MCF 10A (cell line): ENCODE results near the gene FANCC. TPM values are rescaled to one million over a fixed set of nuclear protein-coding genes. Genes with fewer than 3 reads are reported as not detected.

ENCODE experiments used
- BruUV-seq: library from RNA; stranded (reverse); fragments of 400-500 nt; replicated peaks from 2 replicates; lab custom pipeline; 2021; lab: Mats Ljungman, UMichigan
- CTCF ChIA-PET: fragments of 300-600 bp; sonication (Branson Sonifier 250); formaldehyde crosslinking; extraction: SDS; loops from one replicate; lab custom pipeline; 2021; ENCODE audit warnings: antibody characterized with exemption, inconsistent platforms; lab: Yijun Ruan, JAX
- POLR2A ChIA-PET: fragments of 300-600, 350-650 bp; sonication (Branson Sonifier 250); formaldehyde crosslinking; extraction: SDS; loops from one replicate; lab custom pipeline; 2020; ENCODE audit warnings: antibody characterized with exemption, inconsistent platforms; lab: Yijun Ruan, JAX
- DNase-seq: peaks from one replicate; pipeline ENCODE4 v3.0.0-alpha.2; 2018; ENCODE audit not compliant: unreplicated experiment
- H3K27ac Mint-ChIP-seq: one replicate; pipeline ENCODE4 v1.8.0; 2022; ENCODE audit warnings: mild to moderate bottlenecking, low read depth, mixed read lengths; ENCODE audit not compliant: unreplicated experiment
- H3K27me3 Mint-ChIP-seq: one replicate; pipeline ENCODE4 v1.8.0; 2022; ENCODE audit warnings: mixed read lengths; ENCODE audit not compliant: insufficient read depth, unreplicated experiment
- H3K36me3 Mint-ChIP-seq: one replicate; pipeline ENCODE4 v1.8.0; 2022; ENCODE audit warnings: mild to moderate bottlenecking, moderate library complexity, mixed read lengths; ENCODE audit not compliant: insufficient read depth, unreplicated experiment
- H3K4me1 Mint-ChIP-seq: one replicate; pipeline ENCODE4 v1.8.0; 2022; ENCODE audit warnings: mixed read lengths; ENCODE audit not compliant: insufficient read depth, unreplicated experiment
- H3K4me3 Mint-ChIP-seq: one replicate; pipeline ENCODE4 v1.8.0; 2022; ENCODE audit warnings: mild to moderate bottlenecking, moderate library complexity, mixed read lengths; ENCODE audit not compliant: unreplicated experiment
- H3K9me3 Mint-ChIP-seq: one replicate; pipeline ENCODE4 v1.8.0; 2022; ENCODE audit warnings: mixed read lengths; ENCODE audit not compliant: unreplicated experiment
- CTCF ChIP-seq: fragments of 200-600 bp; IDR thresholded peaks from one replicate; pipeline ENCODE4 v1.8.0; 2022; ENCODE audit warnings: antibody characterized with exemption, mild to moderate bottlenecking; ENCODE audit not compliant: unreplicated experiment
- intact Hi-C: fragments of 100-400 bp; cut with micrococcal nuclease; formaldehyde crosslinking; loops from 2 replicates; pipeline ENCODE4 v1.14.1; 2022
- total RNA-seq: library from RNA; stranded (reverse); gene quantifications from 2 replicates; pipeline ENCODE4 v1.2.3, GENCODE V29; 2022

The FANCC gene
- total RNA-seq, 1 experiment from 2014 or later, result 12.1 TPM

- no peak for DNase-seq
- Mint-ChIP-seq H3K27me3 (no peaks in the 10 kb centered on the region), H3K4me3 (no peak overlapping the region), H3K36me3 (peaks cover 60% of the 10 kb centered on the region), H3K27ac (no peak overlapping the region), H3K4me1 (peaks cover 11% of the 10 kb centered on the region), H3K9me3 (no peaks in the 10 kb centered on the region)
- ChIA-PET POLR2A (interaction anchor here (2.4 kb wide), 1 partner anchor 49 kb away, joined by 7 read pairs; no protein-coding TSS in a partner anchor), CTCF (interaction anchor here (0.6 kb wide), 2 partner anchors 36 to 45 kb away, joined by 3 read pairs; no protein-coding TSS in a partner anchor)
- TF ChIP-seq CTCF, result no peak
- intact Hi-C loops, result no loop called here
- BruUV-seq, result no TSS peak
These were observed 261.5 kb downstream of the FANCC start for GRCh38 chr9:95055851-95056551.

GRCh38 chr9:95055334-95055850, 262.1 kb downstream of the FANCC start:
- intact Hi-C loops, result no loop called here
- Mint-ChIP-seq H3K27ac (no peak overlapping the region), H3K36me3 (peaks cover 59% of the 10 kb centered on the region), H3K27me3 (no peaks in the 10 kb centered on the region), H3K9me3 (no peaks in the 10 kb centered on the region), H3K4me3 (no peak overlapping the region), H3K4me1 (peaks cover 15% of the 10 kb centered on the region)
- BruUV-seq, result no TSS peak
- POLR2A ChIA-PET, result no interaction called here
- DNase-seq, result no peak
- CTCF ChIA-PET, result no interaction called here
- TF ChIP-seq CTCF, result no peak

GRCh38 chr9:95053611-95054570, 263.6 kb downstream of the FANCC start:
- no TSS peak for BruUV-seq
- H3K27ac Mint-ChIP-seq, result peak overlapping the region; percentile 16
- no peak for TF ChIP-seq CTCF
- no peak for DNase-seq
- ChIA-PET POLR2A (interaction anchor here (0.8 to 1.2 kb wide), 4 partner anchors 21 to 272 kb away, joined by 3 to 6 read pairs (median 3); no protein-coding TSS in a partner anchor), CTCF (interaction anchor here (0.6 to 1.2 kb wide), 5 partner anchors 19 to 386 kb away, joined by 3 to 4 read pairs (median 4); no protein-coding TSS in a partner anchor)
- intact Hi-C loops, result no loop called here
- H3K27me3 Mint-ChIP-seq, result no peaks in the 10 kb centered on the region
- no peaks in the 10 kb centered on the region for H3K9me3 Mint-ChIP-seq
- peaks cover 52% of the 10 kb centered on the region for H3K36me3 Mint-ChIP-seq
- no peak overlapping the region for H3K4me3 Mint-ChIP-seq
- peaks cover 15% of the 10 kb centered on the region for H3K4me1 Mint-ChIP-seq
